DMS79 treated with DMSO at 0.1 percent for 48 hours (cell line): ENCODE measurements around the gene CARMIL1.

Experiments used
- DNase-seq: peaks from one replicate; lab custom pipeline; 2025; lab: John Stamatoyannopoulos, UW

Gene CARMIL1

GRCh38 chr6:25336996-25337395 is 57.8 kb downstream of the CARMIL1 start:
- DNase-seq, result no peak

DNA sequence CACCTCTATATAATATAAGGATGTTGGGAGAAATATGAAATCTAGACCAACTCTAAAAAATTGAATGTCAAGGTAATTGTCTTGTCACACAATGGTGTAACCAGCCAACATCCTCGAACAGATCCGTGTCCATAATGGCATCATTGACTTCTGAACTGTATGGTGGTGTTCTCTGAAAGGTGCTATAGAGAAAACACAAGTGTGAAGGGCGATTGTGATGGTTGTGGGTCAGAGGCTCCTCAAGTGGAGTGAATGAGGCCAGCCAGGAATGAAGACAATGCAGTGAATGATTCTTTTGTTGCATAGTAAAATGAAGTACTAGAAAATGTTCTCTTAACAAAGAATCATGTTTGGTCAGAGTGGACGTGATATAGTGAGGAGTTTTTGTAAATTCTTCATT is 58.3 kb downstream of the CARMIL1 start:
- DNase-seq, result no peak

DNA sequence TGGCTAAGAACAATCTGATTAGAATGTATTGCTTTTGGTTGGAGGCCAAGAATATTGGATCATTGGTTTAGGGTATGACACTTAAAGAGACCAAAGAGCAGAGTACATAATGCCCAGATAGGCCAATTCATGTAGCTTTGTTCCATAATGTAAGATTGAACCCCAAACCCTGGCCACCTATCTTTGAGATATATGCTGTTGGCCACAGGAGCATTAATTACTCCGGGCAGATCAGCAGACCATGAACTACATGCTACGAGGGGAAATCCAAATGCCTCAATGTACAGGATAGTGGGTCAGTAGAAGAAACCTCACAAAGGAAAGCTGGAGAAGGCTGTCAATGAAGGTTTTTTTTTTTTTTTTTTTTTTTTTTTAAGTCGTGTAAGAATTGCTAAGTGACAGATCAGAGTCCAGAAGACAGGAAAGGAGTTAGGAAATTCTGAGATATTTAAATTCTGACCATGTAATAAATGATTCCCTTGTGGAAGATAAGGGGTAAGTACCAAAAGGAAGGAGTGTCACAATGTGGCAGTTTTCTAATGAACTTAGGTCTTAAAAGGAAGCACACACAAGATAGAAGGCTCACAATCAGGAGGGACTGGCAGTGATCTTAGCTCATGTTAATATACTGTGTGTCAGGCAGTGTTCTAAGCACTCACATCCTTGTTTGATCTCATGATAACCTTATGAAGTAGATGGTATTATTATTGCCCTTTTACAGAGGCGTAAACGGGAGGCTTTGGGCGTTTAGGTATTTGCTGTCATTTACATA is 61.4 kb downstream of the CARMIL1 start:
- DNase-seq, result no peak

GRCh38 chr6:25341203-25341552 is 62.0 kb downstream of the CARMIL1 start:
- DNase-seq, result no peak

GRCh38 chr6:25341923-25342619 is 62.9 kb downstream of the CARMIL1 start:
- no peak for DNase-seq

DNA sequence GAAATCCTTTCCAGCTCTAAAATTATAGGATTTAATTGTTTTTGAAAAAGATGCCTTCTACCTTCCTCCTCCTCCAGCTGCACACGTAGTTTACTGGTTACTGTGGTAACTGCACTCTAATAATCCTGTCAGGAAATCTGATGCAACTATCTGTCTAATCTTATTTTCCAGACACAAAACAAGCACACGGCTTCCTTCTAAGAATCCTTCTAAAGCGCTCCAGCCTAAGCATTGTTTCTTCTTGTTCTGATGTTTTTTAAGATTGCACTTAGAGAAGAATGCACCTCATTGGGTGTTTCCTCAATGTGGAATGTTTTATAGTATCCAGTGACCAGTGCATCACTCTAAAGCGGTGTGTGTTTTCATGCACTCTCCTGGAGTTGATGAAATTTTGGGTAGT is 63.6 kb downstream of the CARMIL1 start:
- DNase-seq, result no peak

DNA sequence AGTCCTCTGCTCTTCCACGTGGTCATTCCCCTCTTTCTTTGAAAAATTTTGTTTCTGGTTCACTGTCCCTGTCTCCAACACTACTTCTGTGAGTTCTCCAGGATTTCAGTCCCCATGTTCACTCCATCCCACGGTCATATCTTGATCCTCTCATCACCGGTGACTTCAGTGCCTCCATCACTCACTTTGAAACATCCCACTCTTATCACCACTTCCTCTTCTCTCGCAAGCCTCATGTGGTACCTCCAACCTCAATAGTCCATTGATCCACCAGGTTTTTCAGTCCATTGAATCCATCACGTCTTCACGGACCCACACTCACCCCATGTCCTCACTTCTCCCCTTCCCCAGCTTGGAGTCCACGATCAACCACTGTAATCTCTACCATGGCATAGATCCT is 64.8 kb downstream of the CARMIL1 start:
- no peak for DNase-seq

GRCh38 chr6:25344827-25345226 is 65.7 kb downstream of the CARMIL1 start:
- DNase-seq, result no peak

DNA sequence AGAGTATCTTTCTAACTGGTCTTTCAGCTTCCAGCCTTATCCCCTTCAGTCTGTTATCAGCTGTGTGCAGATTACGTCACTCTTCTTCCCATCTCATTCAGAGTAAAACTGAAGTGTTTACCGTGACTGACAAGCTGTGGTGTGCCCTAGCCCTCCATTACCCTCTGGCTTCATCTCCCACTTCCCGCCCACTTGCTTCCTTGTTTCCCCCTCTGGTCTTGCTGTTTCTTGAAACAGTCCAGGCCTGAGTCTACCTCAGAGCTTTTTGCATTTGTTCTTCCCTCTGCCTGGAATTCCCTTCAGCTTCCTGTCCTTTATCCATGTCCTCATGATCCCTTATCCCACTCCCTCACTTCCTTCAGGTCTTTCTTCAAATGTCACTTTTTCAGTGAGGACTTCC is 66.9 kb downstream of the CARMIL1 start:
- DNase-seq, result no peak

GRCh38 chr6:25350573-25350972 is 71.4 kb downstream of the CARMIL1 start:
- DNase-seq, result no peak

DNA sequence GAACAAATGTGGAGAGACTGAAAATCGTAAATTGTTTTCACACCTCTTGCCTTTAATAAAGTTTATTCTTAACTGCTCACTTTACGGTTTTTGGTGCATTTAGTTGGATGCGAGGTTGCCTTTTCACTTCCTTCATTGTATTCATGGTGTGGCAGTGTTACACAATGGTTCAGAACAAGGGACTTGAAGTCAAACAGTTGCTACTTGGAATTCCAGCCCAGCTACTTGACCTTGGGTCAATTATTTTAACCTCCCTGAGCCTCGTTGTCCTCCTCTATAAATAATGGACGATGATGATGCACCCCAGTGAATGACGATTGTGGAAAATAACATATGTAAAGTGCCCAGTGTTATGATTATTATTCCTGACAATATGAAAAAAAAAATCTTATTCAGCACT is 72.3 kb downstream of the CARMIL1 start:
- DNase-seq, result no peak

DNA sequence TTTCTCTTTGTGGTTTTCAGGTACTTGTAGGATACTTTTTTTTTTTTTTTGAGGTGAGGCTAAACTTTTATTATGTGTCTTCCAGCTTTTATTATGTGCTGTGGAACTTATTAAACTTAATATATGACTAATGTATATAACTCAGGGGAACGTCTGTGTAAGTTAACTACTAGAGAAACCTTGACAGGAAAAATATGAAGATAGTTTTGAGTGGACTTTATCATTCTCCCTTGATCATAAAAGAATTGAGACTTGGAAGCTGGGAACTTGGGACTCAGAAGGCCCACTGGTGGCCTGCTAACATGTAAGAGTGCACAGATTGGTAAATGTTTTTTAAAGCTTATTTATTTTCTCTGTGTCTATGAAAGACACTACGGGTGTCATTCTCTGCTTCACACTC is 73.1 kb downstream of the CARMIL1 start:
- DNase-seq, result no peak

GRCh38 chr6:25354078-25354932 is 75.1 kb downstream of the CARMIL1 start:
- DNase-seq, result no peak

- no peak for DNase-seq
These were observed 80.2 kb downstream of the CARMIL1 start for GRCh38 chr6:25359191-25359861.

DNA sequence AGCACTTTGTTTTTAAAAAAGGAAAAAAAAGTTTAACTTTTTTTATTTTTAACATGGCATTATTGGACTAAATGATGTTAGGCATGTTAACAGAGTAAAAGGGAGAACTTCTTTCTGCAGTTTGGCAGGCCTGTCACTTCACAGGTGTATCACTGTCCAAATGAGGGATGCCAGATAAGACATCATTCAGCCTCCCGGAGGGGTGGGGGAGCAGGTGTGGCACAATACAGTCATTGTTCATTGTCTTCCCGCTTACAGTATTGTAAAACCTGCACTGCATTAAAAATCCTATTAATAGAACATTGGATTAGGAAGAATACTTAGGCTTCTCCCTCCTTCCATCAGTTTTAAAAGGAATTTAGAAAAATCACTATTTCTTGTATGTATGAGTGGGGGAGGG is 80.7 kb downstream of the CARMIL1 start:
- no peak for DNase-seq

- DNase-seq, result no peak
These were observed 81.4 kb downstream of the CARMIL1 start for GRCh38 chr6:25360621-25361020.

DNA sequence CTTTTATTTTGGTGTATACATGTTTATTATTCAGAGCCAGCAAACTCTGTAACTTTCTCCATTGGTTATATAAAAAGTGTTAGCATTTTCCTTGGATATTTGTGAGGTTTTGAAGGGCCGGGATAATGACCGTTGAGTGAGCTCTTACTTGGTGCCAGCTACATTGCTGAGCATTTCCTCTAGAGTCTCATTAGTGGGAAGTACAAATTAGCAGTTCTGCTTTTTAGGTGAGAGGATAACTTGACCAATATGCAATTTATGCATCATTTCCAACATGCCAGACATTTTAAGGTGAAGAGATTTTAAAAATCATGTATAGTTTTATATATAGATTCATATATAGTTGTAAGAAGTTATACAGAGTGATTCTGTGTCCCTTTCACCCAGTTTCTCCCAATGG is 84.3 kb downstream of the CARMIL1 start:
- no peak for DNase-seq

DNA sequence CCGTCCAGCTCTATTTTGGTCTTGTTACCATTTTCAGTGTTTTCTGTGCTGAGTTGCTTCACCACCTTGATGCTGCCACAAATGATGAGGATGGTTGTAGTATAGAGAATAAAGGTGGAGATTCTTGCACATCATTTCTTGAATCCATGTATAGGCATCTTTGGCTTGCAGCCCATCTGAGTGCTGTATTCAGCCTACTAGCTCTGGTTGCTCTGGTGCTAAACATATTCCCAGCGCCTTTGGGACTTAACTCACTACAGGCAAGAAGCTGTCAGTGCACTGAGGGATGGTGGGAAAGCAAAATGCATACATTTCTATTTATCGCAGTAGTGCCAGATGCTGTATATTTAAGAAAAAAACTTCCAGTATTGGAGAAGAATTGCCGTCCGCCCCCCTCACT is 86.0 kb downstream of the CARMIL1 start:
- DNase-seq, result no peak

GRCh38 chr6:25366903-25367545 is 87.8 kb downstream of the CARMIL1 start:
- DNase-seq, result no peak

- peak; percentile 85 for DNase-seq
These were observed 89.9 kb downstream of the CARMIL1 start for GRCh38 chr6:25369036-25369432.

DNA sequence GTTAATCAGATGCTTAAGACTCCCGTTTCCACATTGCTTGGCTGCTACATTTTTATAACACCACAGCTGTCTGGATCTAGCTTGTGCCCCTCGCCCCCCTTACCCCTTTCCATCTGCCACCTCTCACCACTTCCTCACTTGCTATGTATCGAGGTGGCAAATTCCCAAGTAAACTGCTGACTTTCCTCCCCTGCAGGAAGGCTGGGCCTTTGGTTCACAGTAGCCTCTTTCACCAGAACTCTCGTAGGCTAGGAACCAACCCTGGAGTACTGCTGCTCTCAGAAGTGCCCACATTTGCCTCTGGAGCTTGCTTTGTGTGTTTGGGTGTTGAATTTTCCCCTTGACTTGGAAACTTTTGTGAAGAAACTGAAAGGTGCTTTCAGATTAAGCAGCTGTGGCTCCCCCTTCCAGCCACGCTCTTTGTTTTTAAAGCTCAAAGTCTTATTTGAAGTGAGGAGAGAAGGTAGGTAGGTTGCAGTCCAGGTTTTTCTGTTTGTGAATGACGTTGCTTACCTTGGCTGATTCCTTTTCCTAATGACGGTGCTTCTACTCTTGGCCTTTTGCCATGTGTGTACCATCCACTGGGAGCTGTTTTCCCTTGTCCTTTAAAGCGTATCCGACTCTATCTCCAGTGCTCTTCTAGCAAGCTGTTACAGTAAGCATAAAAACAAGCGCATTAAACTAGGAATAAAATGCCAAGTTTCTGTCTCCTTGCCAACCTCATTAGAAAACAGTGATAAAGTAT is 90.4 kb downstream of the CARMIL1 start:
- peak; percentile 96 for DNase-seq
